GM21529 (cell line): ENCODE data around the gene ZBTB39.
"Not testable (repeated sequence)": the region's sequence is repeated elsewhere in the genome, so short reads cannot be mapped to it uniquely, and the experiment has no call there.

ENCODE experiments used
- ATAC-seq: cut with Tn5 transposase; IDR thresholded peaks from one replicate; pipeline ENCODE4 v1.9.1; 2021; ENCODE audit not compliant: unreplicated experiment

The ZBTB39 gene

GRCh38 chr12:57005980-57006808, at the start of gene ZBTB39:
Gene ZBTB39, minus strand, starts transcription at chr12:57006546. Its CDS starts 1,629 bp downstream, at chr12:57004917.
- peak; percentile 70 for ATAC-seq

DNA sequence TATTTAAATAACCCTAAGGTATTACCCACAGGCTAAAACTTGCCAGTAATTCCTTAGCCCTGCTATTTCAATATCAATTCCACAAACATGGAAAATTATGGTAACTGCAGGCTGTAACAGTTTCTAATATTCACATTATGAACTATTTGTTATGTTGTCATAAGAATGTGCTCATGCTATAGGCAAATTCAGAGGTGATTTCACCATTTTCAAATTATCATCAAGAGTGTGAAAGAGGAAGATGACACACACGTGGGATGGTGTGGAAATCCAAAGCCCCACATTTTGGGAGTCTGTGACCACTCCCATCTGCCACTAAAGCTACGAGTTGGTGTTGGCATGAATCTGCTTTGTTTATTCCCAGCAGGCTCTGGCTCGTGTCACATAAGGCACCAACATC, 49.5 kb upstream of the ZBTB39 start:
- ATAC-seq, result no peak

DNA sequence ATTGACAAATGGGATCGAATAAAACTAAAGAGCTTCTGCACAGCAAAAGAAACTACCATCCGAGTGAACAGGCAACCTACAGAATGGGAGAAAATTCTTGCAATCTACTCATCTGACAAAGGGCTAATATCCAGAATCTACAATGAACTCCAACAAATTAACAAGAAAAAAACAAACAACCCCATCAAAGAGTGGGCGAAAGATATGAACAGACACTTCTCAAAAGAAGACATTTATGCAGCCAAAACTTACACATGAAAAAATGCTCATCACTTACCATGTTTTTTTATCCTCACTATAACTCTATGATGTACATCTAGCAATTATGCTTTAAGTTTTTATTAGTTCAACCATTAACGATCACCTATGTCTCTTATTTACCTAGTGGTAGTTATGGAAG, 47.6 kb upstream of the ZBTB39 start:
- not testable (repeated sequence) for ATAC-seq

DNA sequence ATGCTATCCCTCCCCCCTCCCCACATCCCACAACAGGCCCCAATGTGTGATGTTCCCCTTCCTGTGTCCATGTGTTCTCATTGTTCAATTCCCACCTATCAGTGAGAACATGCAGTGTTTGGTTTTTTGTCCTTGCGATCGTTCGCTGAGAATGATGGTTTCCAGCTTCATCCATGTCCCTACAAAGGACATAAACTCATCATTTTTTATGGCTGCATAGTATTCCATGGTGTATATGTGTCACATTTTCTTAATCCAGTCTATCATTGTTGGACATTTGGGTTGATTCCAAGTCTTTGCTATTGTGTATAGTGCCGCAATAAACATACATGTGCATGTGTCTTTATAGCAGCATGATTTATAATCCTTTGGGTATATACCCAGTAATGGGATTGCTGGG, 46.8 kb upstream of the ZBTB39 start:
- not testable (repeated sequence) for ATAC-seq

GRCh38 chr12:57051011-57051410, 44.7 kb upstream of the ZBTB39 start:
- no peak for ATAC-seq

- no peak for ATAC-seq
Measured at GRCh38 chr12:57049890-57050289, 43.5 kb upstream of the ZBTB39 start, which contains the start of gene MYO1A. Gene MYO1A, minus strand, starts transcription at chr12:57050129. Its CDS starts 1,806 bp downstream, at chr12:57048323.

DNA sequence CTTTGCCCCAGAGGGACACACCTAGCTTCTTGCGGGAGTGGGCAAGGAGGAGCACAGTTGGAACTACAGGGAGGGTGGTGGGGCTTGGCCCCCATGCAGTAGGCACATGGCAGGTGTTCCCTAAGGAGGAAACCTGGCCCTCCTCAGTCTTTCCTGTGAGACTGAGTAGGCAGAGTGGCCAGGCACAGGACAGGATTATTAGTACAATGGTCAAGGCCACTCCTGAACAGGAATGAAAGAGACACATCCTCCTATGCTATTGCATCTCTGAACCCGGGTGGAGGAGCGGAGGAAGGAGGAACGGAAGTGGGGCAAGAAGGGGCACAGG, 42.7 kb upstream of the ZBTB39 start:
- ATAC-seq, result no peak

DNA sequence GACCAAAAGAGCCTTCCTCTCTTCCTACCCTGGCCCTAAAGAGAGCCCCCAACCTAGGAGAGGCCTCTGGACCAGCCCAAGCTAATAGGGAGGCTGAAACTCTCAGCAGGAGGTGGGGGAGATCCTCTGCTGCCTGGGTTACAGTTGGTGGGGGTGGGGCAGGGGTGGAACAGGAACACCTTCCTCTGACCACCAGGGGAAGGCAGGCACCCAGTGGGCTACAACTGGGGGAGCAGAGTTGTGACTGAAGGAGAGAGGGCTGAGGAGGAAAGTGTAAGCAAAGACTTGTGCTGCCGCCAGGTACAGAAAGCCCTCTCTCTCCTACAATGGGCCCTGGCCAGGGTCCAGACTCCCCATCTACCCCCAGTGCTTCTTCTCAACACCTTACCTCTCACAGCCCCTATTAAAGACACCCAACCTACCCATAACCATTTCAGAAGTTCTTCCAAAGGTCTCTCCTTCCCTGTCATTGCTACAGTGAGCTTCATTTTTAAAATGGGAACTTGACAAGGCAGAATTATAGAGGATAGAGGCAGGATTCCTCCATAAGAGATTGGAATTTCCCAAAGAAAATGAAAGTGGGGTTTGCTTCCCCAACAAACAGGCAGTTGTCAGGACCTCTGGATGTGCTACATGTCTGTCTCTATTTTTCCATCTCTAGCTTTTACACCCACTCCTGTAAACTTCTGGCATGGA, 42.2 kb upstream of the ZBTB39 start:
- ATAC-seq, result no peak

GRCh38 chr12:57047981-57048380, 41.6 kb upstream of the ZBTB39 start:
- ATAC-seq, result no peak

GRCh38 chr12:57046947-57047890, 40.9 kb upstream of the ZBTB39 start:
- ATAC-seq, result no peak

GRCh38 chr12:57046086-57046791, 39.9 kb upstream of the ZBTB39 start:
- ATAC-seq, result no peak

- ATAC-seq, result no peak
Measured at GRCh38 chr12:57044889-57045288, 38.5 kb upstream of the ZBTB39 start.

DNA sequence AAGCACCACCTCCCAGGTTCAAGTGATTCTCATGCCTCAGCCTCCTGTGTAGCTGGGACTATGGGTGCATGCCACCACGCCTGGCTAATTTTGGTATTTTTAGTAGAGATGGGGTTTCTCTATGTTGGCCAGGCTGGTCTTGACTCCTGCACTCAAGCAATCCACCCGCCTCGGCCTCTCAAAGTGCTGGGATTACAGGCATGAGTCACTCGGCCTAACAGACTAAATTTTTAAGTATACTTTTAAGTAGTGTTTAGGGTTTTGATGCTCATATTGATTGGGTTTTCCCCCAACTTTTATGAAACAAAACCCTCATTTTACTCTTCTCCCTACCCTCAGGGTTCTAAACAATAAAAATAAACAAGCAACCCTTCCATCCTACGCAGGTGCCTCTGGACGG, 38.1 kb upstream of the ZBTB39 start:
- ATAC-seq, result no peak

DNA sequence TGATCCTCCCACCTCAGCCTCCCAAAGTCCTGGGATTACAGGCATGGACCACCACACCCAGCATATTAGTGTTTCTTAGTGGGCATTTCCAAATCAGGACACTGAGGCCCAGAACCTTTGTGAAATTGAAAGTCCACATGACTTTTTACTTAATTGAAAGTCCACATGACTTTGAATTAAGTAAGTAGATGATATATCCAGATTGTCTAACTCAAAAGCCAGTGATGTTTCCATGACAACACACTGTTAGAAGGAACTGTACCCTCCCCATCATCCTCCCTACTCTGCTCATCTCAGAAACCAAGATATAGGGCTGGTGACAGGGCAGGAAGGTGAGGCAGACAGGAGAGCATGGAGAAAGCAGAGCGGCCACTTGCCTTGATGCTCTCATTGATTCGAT, 36.3 kb upstream of the ZBTB39 start:
- ATAC-seq, result no peak

GRCh38 chr12:57040750-57041149, 34.4 kb upstream of the ZBTB39 start:
- no peak for ATAC-seq

- no peak for ATAC-seq
Measured at GRCh38 chr12:57040211-57040610, 33.9 kb upstream of the ZBTB39 start.

DNA sequence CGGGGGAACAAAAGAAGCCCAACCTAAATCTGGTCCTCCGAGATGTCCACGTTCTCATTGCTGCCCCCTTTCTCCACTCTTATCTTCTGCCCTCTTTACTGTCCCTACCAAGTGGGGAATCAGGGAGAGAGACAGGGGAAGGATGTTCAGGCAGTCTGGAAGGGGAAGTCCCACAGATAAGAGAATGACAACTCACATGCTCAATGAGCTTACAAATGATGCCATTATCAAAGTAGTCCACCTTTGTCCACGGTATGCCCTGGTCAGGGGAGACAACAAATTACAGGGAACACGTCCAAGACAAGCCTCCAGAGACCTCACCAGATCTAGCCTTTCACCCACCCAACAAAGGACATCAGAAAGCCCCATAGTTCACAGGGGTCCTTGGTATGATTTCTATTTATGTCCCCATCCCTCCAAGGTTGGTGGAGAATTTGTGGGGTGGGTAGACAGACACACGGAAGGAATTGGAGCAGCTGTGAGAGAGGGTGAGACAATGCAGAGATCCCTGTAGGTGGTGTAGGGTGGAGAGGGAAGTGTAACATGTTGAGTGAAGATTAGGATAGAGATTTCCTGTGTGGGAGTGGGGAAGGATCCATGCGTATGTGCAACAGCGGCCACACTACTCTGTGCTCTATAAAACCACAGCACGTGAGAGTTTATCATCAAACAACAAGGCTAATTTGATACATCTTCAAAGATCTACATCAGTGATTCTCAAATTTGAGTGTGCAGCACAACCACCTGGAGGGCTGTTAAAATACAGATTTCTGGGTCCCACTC, 32.9 kb upstream of the ZBTB39 start:
- ATAC-seq, result no peak

DNA sequence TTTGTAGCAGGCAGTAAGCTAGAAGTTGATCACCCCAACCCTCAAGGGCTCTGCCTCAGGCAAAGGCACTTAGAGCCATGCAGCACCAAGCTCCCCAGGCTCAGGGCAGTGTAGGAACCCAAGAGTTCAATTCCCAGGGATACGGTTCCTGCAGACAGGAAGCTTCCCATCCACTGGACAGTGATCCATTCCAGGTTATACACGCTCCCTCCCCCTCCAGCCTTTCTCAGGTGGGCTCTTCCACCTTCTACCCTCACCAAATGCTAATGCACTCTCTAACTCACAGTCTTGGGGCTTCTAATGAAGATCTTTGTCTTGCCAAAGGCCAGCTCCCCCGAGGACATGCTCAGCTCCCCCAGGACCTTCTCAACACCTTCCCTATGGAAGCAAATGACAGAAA, 30.9 kb upstream of the ZBTB39 start:
- ATAC-seq, result no peak

DNA sequence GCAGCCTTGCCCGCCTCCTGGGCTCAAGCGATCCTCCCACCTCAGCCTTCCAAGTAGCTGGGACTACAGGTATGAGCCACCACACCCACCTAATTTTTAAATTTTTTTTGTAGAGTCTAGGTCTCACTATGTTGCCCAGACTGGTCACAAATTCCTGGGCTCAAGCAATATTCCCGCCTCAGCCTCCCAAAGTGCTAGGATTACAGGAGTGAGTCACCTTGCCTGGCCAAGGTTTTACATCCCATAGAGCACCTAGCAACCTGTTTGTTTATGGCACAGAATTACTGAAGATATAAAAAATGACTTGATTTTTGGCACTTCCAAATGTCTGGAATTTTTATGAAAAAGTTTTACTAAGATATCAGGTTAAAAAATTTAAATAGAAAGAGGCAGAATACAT, 27.1 kb upstream of the ZBTB39 start:
- ATAC-seq, result no peak

GRCh38 chr12:57031789-57032188, 25.4 kb upstream of the ZBTB39 start:
- no peak for ATAC-seq
